Neural cell (in vitro differentiated cells): ENCODE data around the gene RIMKLB. TPM values are rescaled to one million over a fixed set of nuclear protein-coding genes. Genes with fewer than 3 reads are reported as not detected.

ENCODE experiments used
- H2AFZ ChIP-seq: fragments of 200-600, 300-800 bp; sonication (generic), shearing (Covaris generic); 2 replicates; pipeline ENCODE4 v1.6.0; 2014; ENCODE audit warnings: low read depth, mild to moderate bottlenecking, antibody characterized with exemption, low read length, moderate library complexity
- H3F3A ChIP-seq: fragments of 200-600 bp; shearing (Covaris generic); 2 replicates; pipeline ENCODE4 v1.6.1; 2016; ENCODE audit warnings: mild to moderate bottlenecking, moderate library complexity, mixed read lengths, antibody characterized with exemption, low read length; ENCODE audit not compliant: insufficient read depth, poor library complexity, severe bottlenecking
- H3K27ac ChIP-seq: fragments of 200-600, 300-800 bp; sonication (generic), shearing (Covaris generic); 2 replicates; pipeline ENCODE4 v1.5.1; 2014; ENCODE audit warnings: mild to moderate bottlenecking, low read length, moderate library complexity
- H3K27me3 ChIP-seq: fragments of 300-800, 200-600 bp; sonication (generic), shearing (Covaris generic); 2 replicates; pipeline ENCODE4 v1.6.0; 2014; ENCODE audit warnings: mild to moderate bottlenecking, low read depth, low read length, moderate library complexity; ENCODE audit not compliant: insufficient read depth
- H3K36me3 ChIP-seq: fragments of 300-800, 200-600 bp; sonication (generic), shearing (Covaris generic); 2 replicates; pipeline ENCODE4 v1.5.1; 2014; ENCODE audit warnings: mild to moderate bottlenecking, antibody characterized with exemption, low read length, moderate library complexity; ENCODE audit not compliant: insufficient read depth
- H3K4me2 ChIP-seq: fragments of 300-800, 200-600 bp; sonication (generic), shearing (Covaris generic); 2 replicates; pipeline ENCODE4 v1.6.0; 2014; ENCODE audit warnings: mild to moderate bottlenecking, low read length
- H3K4me3 ChIP-seq: fragments of 300-800, 200-600 bp; sonication (generic), shearing (Covaris generic); 2 replicates; pipeline ENCODE4 v1.5.1; 2014; ENCODE audit warnings: mild to moderate bottlenecking, low read length, moderate library complexity
- H3K79me2 ChIP-seq: fragments of 200-600 bp; shearing (Covaris generic); replicated peaks from 2 replicates; pipeline ENCODE4 v1.6.0; 2014; ENCODE audit warnings: mild to moderate bottlenecking, low read length, moderate library complexity; ENCODE audit not compliant: insufficient read depth
- H3K9ac ChIP-seq: fragments of 300-800, 200-600 bp; sonication (generic), shearing (Covaris generic); 2 replicates; pipeline ENCODE4 v1.6.1; 2016; ENCODE audit warnings: mild to moderate bottlenecking, low read length, mixed read lengths
- H3K9me2 ChIP-seq: fragments of 200-600 bp; shearing (Covaris generic); 2 replicates; pipeline ENCODE4 v1.6.1; 2016; ENCODE audit warnings: mild to moderate bottlenecking, low read length, mixed read lengths; ENCODE audit not compliant: insufficient read depth
- H3K9me3 ChIP-seq: fragments of 200-600, 300-800 bp; sonication (generic), shearing (Covaris generic); 2 replicates; pipeline ENCODE4 v1.6.1; 2016; ENCODE audit warnings: mild to moderate bottlenecking, mixed run types, low read length, moderate library complexity, mixed read lengths
- H4K20me1 ChIP-seq: fragments of 200-600 bp; shearing (Covaris generic); 2 replicates; pipeline ENCODE4 v1.6.1; 2016; ENCODE audit warnings: mild to moderate bottlenecking, mixed run types; ENCODE audit not compliant: insufficient read depth
- EP300 ChIP-seq: fragments of 450-650 bp; conservative IDR thresholded peaks from 2 replicates; pipeline ENCODE4 v1.6.1; 2014; ENCODE audit warnings: antibody characterized with exemption, mild to moderate bottlenecking, moderate library complexity; ENCODE audit not compliant: poor library complexity, severe bottlenecking
- EZH2 ChIP-seq: fragments of 200-600, 300-800 bp; shearing (Covaris generic), sonication (generic); IDR thresholded peaks from 2 replicates; pipeline ENCODE4 v1.6.1; 2014; ENCODE audit warnings: antibody characterized with exemption, low read length, borderline replicate concordance, mild to moderate bottlenecking; ENCODE audit not compliant: insufficient read depth, poor library complexity, severe bottlenecking
- MXI1 ChIP-seq: fragments of 450-650 bp; conservative IDR thresholded peaks from 2 replicates; pipeline ENCODE4 v1.6.1; 2014; ENCODE audit warnings: antibody characterized with exemption, mild to moderate bottlenecking; ENCODE audit not compliant: poor library complexity, severe bottlenecking
- POLR2AphosphoS5 ChIP-seq: IDR thresholded peaks from 2 replicates; pipeline ENCODE4 v1.6.1; 2012
- RAD21 ChIP-seq: fragments of 450-650 bp; conservative IDR thresholded peaks from 2 replicates; pipeline ENCODE4 v1.6.1; 2014; ENCODE audit warnings: antibody characterized with exemption, mild to moderate bottlenecking, moderate library complexity
- REST ChIP-seq: IDR thresholded peaks from 2 replicates; pipeline ENCODE4 v1.6.1; 2012; ENCODE audit warnings: borderline replicate concordance
- SMC3 ChIP-seq: fragments of 450-650 bp; conservative IDR thresholded peaks from 2 replicates; pipeline ENCODE4 v1.6.1; 2014; ENCODE audit warnings: antibody characterized with exemption, mild to moderate bottlenecking, moderate library complexity; ENCODE audit not compliant: poor library complexity
- TAF1 ChIP-seq: IDR thresholded peaks from 2 replicates; pipeline ENCODE4 v1.6.1; 2012; ENCODE audit warnings: low read depth
- polyA plus RNA-seq: library from polyadenylated mRNA; depleted of rRNA; stranded (reverse); fragments of >200 nt; gene quantifications from 2 replicates; pipeline ENCODE4 v1.2.3, GENCODE V29; 2014
- TF ChIP-seq, protein P1 (sequence below): fragments of 450-650 bp; IDR thresholded peaks from 2 replicates; pipeline ENCODE4 v1.5.1; 2014; ENCODE audit warnings: antibody characterized with exemption, mild to moderate bottlenecking, moderate library complexity; ENCODE audit not compliant: poor library complexity, severe bottlenecking

Gene RIMKLB
- polyA plus RNA-seq, 1 donor from 2014 or later = 393 TPM

- no peak for TF ChIP-seq MXI1
- no peak for TF ChIP-seq SMC3
- TF ChIP-seq RAD21 = no peak
Measured at GRCh38 chr12:8664228-8664913, 33.4 kb upstream of the RIMKLB start (continued).

GRCh38 chr12:8665759-8666158, 32.0 kb upstream of the RIMKLB start:
- no peaks in the 10 kb centered on the region for H3K27me3 ChIP-seq

More at GRCh38 chr12:8665759-8666158, 32.0 kb upstream of the RIMKLB start:
- Histone ChIP-seq H3K9me2 (no peaks in the 10 kb centered on the region), H4K20me1 (no peaks in the 10 kb centered on the region), H3K9me3 (no peaks in the 10 kb centered on the region), H3K4me2 (no peak overlapping the region), H3K36me3 (no peaks in the 10 kb centered on the region), H3K79me2 (no peaks in the 10 kb centered on the region), H2AFZ (no peak overlapping the region), H3F3A (no peaks in the 10 kb centered on the region), H3K4me3 (no peak overlapping the region), H3K9ac (no peak overlapping the region), H3K27ac (no peak overlapping the region)
- TF ChIP-seq MXI1 = no peak
- TF ChIP-seq REST = no peak
- no peak for TF ChIP-seq EP300
- TF ChIP-seq, protein P1, sequence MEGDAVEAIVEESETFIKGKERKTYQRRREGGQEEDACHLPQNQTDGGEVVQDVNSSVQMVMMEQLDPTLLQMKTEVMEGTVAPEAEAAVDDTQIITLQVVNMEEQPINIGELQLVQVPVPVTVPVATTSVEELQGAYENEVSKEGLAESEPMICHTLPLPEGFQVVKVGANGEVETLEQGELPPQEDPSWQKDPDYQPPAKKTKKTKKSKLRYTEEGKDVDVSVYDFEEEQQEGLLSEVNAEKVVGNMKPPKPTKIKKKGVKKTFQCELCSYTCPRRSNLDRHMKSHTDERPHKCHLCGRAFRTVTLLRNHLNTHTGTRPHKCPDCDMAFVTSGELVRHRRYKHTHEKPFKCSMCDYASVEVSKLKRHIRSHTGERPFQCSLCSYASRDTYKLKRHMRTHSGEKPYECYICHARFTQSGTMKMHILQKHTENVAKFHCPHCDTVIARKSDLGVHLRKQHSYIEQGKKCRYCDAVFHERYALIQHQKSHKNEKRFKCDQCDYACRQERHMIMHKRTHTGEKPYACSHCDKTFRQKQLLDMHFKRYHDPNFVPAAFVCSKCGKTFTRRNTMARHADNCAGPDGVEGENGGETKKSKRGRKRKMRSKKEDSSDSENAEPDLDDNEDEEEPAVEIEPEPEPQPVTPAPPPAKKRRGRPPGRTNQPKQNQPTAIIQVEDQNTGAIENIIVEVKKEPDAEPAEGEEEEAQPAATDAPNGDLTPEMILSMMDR = no peak
- TF ChIP-seq POLR2AphosphoS5 = no peak
- TF ChIP-seq TAF1 = no peak
- TF ChIP-seq RAD21 = no peak
- TF ChIP-seq SMC3 = no peak
- TF ChIP-seq EZH2 = no peak
